Measurements from ENCODE around the gene AGBL3. TPM values are rescaled to one million over a fixed set of nuclear protein-coding genes. Genes with fewer than 3 reads are reported as not detected.

Gene AGBL3
- total RNA-seq, 2 experiments from 2014 or later, result 2.2 to 2.5 TPM

DNA sequence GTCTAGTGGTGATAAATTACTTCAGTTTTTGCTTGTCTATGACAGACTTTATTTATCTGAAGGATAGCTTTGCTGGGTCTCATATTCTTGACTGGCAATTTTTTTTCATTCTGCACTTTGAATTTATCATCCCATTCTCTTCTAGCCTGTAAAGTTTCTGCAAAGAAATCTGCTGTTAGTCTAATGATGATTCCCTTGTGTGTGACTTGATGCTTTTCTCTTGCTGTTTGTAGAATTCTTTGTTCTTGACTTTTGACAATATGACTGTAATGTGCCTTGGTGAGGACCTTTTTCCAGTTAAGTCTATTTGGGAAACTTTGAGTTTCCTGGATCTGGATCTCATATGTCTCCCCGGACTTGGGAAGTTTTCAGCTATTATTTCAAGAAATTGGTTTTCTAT, 102.3 kb downstream of the AGBL3 start:
- POLR2A ChIA-PET, result no interaction called here
- no peak overlapping the region for H3K4me3 Mint-ChIP-seq
- no peak overlapping the region for H3K27ac ChIP-seq (ENCODE audit: low read depth in 1 of 2, low read length in 2 of 2)
- no peak overlapping the region for H3K27ac Mint-ChIP-seq
- H3K9me3 ChIP-seq (ENCODE audit: control insufficient read depth in 1 of 2, insufficient read depth in 1 of 2, low read length in 2 of 2), result peaks cover 6 to 8% of the 10 kb centered on the region in 2 experiments
- H3K27me3 ChIP-seq (ENCODE audit: control insufficient read depth in 1 of 2, insufficient read depth in 2 of 2, low read length in 2 of 2), result no peaks in the 10 kb centered on the region
- intact Hi-C loops (cut with DNase I, micrococcal nuclease), result no loop called here
- TF ChIP-seq CTCF (IDR thresholded peaks at IDR 0.05), result no peak
- H3K36me3 ChIP-seq (ENCODE audit: insufficient read depth, low read length), result peaks cover 2% of the 10 kb centered on the region
- no peaks in the 10 kb centered on the region for H3K27me3 Mint-ChIP-seq
- CTCF ChIA-PET, result no interaction called here
- no peaks in the 10 kb centered on the region for H3K4me1 Mint-ChIP-seq (ENCODE audit: low read depth)
- no peak for DNase-seq
- H3K36me3 Mint-ChIP-seq (ENCODE audit: low read depth), result peaks cover 22% of the 10 kb centered on the region
- no peak for ATAC-seq (ENCODE audit: poor library complexity)
- no peak overlapping the region for H3K4me3 ChIP-seq (ENCODE audit: low read length)
- no peaks in the 10 kb centered on the region for H3K4me1 ChIP-seq (ENCODE audit: insufficient read depth, low read length)
- peaks cover 13% of the 10 kb centered on the region for H3K9me3 Mint-ChIP-seq

- Mint-ChIP-seq H3K9me3 (peaks cover 11% of the 10 kb centered on the region), H3K4me3 (no peak overlapping the region), H3K36me3 (ENCODE audit: low read depth) (peaks cover 22% of the 10 kb centered on the region), H3K27ac (no peak overlapping the region), H3K4me1 (ENCODE audit: low read depth) (no peaks in the 10 kb centered on the region), H3K27me3 (no peaks in the 10 kb centered on the region)
- intact Hi-C loops (cut with DNase I, micrococcal nuclease), result no loop called here
- H3K27me3 ChIP-seq (ENCODE audit: control insufficient read depth in 1 of 2, insufficient read depth in 2 of 2, low read length in 2 of 2), result no peaks in the 10 kb centered on the region
- H3K36me3 ChIP-seq (ENCODE audit: insufficient read depth, low read length), result peaks cover 2% of the 10 kb centered on the region
- DNase-seq (no peak), ATAC-seq (ENCODE audit: poor library complexity) (no peak)
- H3K27ac ChIP-seq (ENCODE audit: low read depth in 1 of 2, low read length in 2 of 2), result no peak overlapping the region
- no peak for TF ChIP-seq CTCF (IDR thresholded peaks at IDR 0.05)
- no peak overlapping the region for H3K4me3 ChIP-seq (ENCODE audit: low read length)
- H3K9me3 ChIP-seq (ENCODE audit: control insufficient read depth in 1 of 2, insufficient read depth in 1 of 2, low read length in 2 of 2), result peaks cover 3 to 8% of the 10 kb centered on the region in 2 experiments
- POLR2A ChIA-PET, result no interaction called here
- H3K4me1 ChIP-seq (ENCODE audit: insufficient read depth, low read length), result no peaks in the 10 kb centered on the region
- CTCF ChIA-PET, result no interaction called here
Measured at GRCh38 chr7:135091717-135092116, 105.4 kb downstream of the AGBL3 start.

- ATAC-seq (ENCODE audit: poor library complexity) (no peak), DNase-seq (no peak)
- Mint-ChIP-seq H3K27ac (no peak overlapping the region), H3K4me1 (ENCODE audit: low read depth) (no peaks in the 10 kb centered on the region), H3K27me3 (no peaks in the 10 kb centered on the region), H3K4me3 (no peak overlapping the region), H3K9me3 (peaks cover 2% of the 10 kb centered on the region), H3K36me3 (ENCODE audit: low read depth) (peaks cover 12% of the 10 kb centered on the region)
- no peak for TF ChIP-seq CTCF (IDR thresholded peaks at IDR 0.05)
- no peak overlapping the region for H3K27ac ChIP-seq (ENCODE audit: low read depth in 1 of 2, low read length in 2 of 2)
- peaks cover 0 to 8% of the 10 kb centered on the region in 2 experiments for H3K9me3 ChIP-seq (ENCODE audit: control insufficient read depth in 1 of 2, insufficient read depth in 1 of 2, low read length in 2 of 2)
- CTCF ChIA-PET, result interaction anchor here (1.1 kb wide), 1 partner anchor 76 kb away, joined by 3 read pairs; the partner anchor contains the start of gene CYREN
- H3K27me3 ChIP-seq (ENCODE audit: control insufficient read depth in 1 of 2, insufficient read depth in 2 of 2, low read length in 2 of 2), result no peaks in the 10 kb centered on the region
- intact Hi-C loops (cut with DNase I, micrococcal nuclease), result loop anchor here in 1 of 2 experiments (5.0 kb wide), 1 partner anchor 32 kb away; no protein-coding TSS in a partner anchor
- H3K4me1 ChIP-seq (ENCODE audit: insufficient read depth, low read length), result no peaks in the 10 kb centered on the region
- no peak overlapping the region for H3K4me3 ChIP-seq (ENCODE audit: low read length)
- POLR2A ChIA-PET, result no interaction called here
- peaks cover 2% of the 10 kb centered on the region for H3K36me3 ChIP-seq (ENCODE audit: insufficient read depth, low read length)
Measured at GRCh38 chr7:135094472-135095237, 108.3 kb downstream of the AGBL3 start.
